GM12878 (cell line): ENCODE data around the gene RNF149.

Experiments
- ATF7 ChIP-seq: fragments of 450-650 bp; IDR thresholded peaks from 2 replicates; pipeline ENCODE4 v1.6.1; 2016; ENCODE audit warnings: low read depth, mild to moderate bottlenecking
- CTCF ChIP-seq, 3 experiments: IDR thresholded peaks in 2 of 3; conservative IDR thresholded peaks in 1 of 3; 2 replicates each; pipeline ENCODE4 v1.5.1; 2011; ENCODE audit warnings: low read depth in 3 of 3, low read length in 3 of 3, mild to moderate bottlenecking in 3 of 3, control low read depth in 2 of 3, moderate library complexity in 2 of 3, inconsistent platforms in 1 of 3, mixed read lengths in 1 of 3; ENCODE audit not compliant: control insufficient read depth in 2 of 3, insufficient read depth in 1 of 3; ENCODE audit errors: extremely low read depth in 1 of 3
- EZH2 ChIP-seq: IDR thresholded peaks from 2 replicates; pipeline ENCODE4 v1.6.1; 2012; ENCODE audit warnings: low read depth, mild to moderate bottlenecking, control low read depth, inconsistent platforms, low read length, borderline replicate concordance; ENCODE audit not compliant: control insufficient read depth
- HCFC1 ChIP-seq: fragments of 150-350 bp; IDR thresholded peaks from 2 replicates; pipeline ENCODE4 v1.6.1; 2014; ENCODE audit warnings: low read length
- PAX8 ChIP-seq: fragments of 450-650 bp; IDR thresholded peaks from 2 replicates; pipeline ENCODE4 v1.6.1; 2017; ENCODE audit warnings: mild to moderate bottlenecking, moderate library complexity
- POLR2A ChIP-seq: IDR thresholded peaks from 2 replicates; pipeline ENCODE4 v1.6.1; 2011; ENCODE audit warnings: low read depth, mild to moderate bottlenecking, low read length
- POLR2AphosphoS2 ChIP-seq: IDR thresholded peaks from 2 replicates; pipeline ENCODE4 v1.6.1; 2011; ENCODE audit warnings: low read depth, mild to moderate bottlenecking, low read length, improper control_type of control experiment, moderate library complexity
- RFX5 ChIP-seq: IDR thresholded peaks from 2 replicates; pipeline ENCODE4 v1.6.1; 2011; ENCODE audit warnings: low read depth, low read length, improper control_type of control experiment
- SUZ12 ChIP-seq: fragments of 200-600 bp; sonication (generic); IDR thresholded peaks from one replicate; pipeline ENCODE4 v1.6.1; 2018; ENCODE audit warnings: antibody characterized with exemption, mild to moderate bottlenecking; ENCODE audit not compliant: unreplicated experiment

GRCh38 chr2:101287303-101287702 is 21.2 kb downstream of the RNF149 start:
- TF ChIP-seq RFX5: no peak
- TF ChIP-seq CTCF (IDR thresholded peaks at IDR 0.05 in 2 of 3, conservative IDR thresholded peaks at IDR 0.05 in 1 of 3; ENCODE audit: control insufficient read depth in 2 of 3, extremely low read depth in 1 of 3, insufficient read depth in 1 of 3, low read depth in 3 of 3, low read length in 3 of 3): no peak
- no peak for TF ChIP-seq HCFC1
- no peak for TF ChIP-seq ATF7
- TF ChIP-seq SUZ12: no peak
- no peak for TF ChIP-seq PAX8
- no peak for TF ChIP-seq POLR2AphosphoS2
- TF ChIP-seq EZH2: no peak
- no peak for TF ChIP-seq POLR2A
